ENCODE measurements around the gene FAM98B. TPM values are rescaled to one million over a fixed set of nuclear protein-coding genes. Genes with fewer than 3 reads are reported as not detected.

Gene FAM98B
- total RNA-seq, 1 donor: 9.8 TPM

- no peak for DNase-seq (ENCODE audit: insufficient read length, low spot score, missing footprints)
- Histone ChIP-seq H3K4me2 (ENCODE audit: insufficient read depth, low read length) (no peak overlapping the region), H3K27me3 (ENCODE audit: insufficient read depth, low read length) (no peaks in the 10 kb centered on the region), H3K4me3 (ENCODE audit: insufficient read depth, low read length) (no peak overlapping the region), H3K9me3 (ENCODE audit: low read depth, low read length) (no peaks in the 10 kb centered on the region), H3K27ac (ENCODE audit: low read depth, low read length) (no peak overlapping the region), H2AFZ (ENCODE audit: low read length) (peak overlapping the region; percentile 39), H3K36me3 (ENCODE audit: insufficient read depth, low read length) (no peaks in the 10 kb centered on the region), H3K79me2 (ENCODE audit: insufficient read depth, low read length) (no peaks in the 10 kb centered on the region), H4K20me1 (ENCODE audit: insufficient read depth, low read length) (no peaks in the 10 kb centered on the region), H3K4me1 (ENCODE audit: insufficient read depth, low read length) (peaks cover 21% of the 10 kb centered on the region)
- TF ChIP-seq CTCF (IDR thresholded peaks at IDR 0.05; ENCODE audit: extremely low read depth, low read depth, low read length): no peak
Observed at GRCh38 chr15:38522922-38523321, 69.0 kb downstream of the FAM98B start.

- H3K27me3 ChIP-seq (ENCODE audit: insufficient read depth, low read length): no peaks in the 10 kb centered on the region
- peak overlapping the region; percentile 53 for H2AFZ ChIP-seq (ENCODE audit: low read length)
- H3K4me3 ChIP-seq (ENCODE audit: insufficient read depth, low read length): no peak overlapping the region
- H3K36me3 ChIP-seq (ENCODE audit: insufficient read depth, low read length): no peaks in the 10 kb centered on the region
- H3K27ac ChIP-seq (ENCODE audit: low read depth, low read length): peak overlapping the region; percentile 54
- no peaks in the 10 kb centered on the region for H4K20me1 ChIP-seq (ENCODE audit: insufficient read depth, low read length)
- no peak for DNase-seq (ENCODE audit: insufficient read length, low spot score, missing footprints)
- H3K9me3 ChIP-seq (ENCODE audit: low read depth, low read length): no peaks in the 10 kb centered on the region
- H3K4me1 ChIP-seq (ENCODE audit: insufficient read depth, low read length): peaks cover 30% of the 10 kb centered on the region
- no peaks in the 10 kb centered on the region for H3K79me2 ChIP-seq (ENCODE audit: insufficient read depth, low read length)
- no peak for TF ChIP-seq CTCF (IDR thresholded peaks at IDR 0.05; ENCODE audit: extremely low read depth, low read depth, low read length)
- no peak overlapping the region for H3K4me2 ChIP-seq (ENCODE audit: insufficient read depth, low read length)
Observed at GRCh38 chr15:38524156-38524555, 70.2 kb downstream of the FAM98B start.

- Histone ChIP-seq H3K79me2 (ENCODE audit: insufficient read depth, low read length) (no peaks in the 10 kb centered on the region), H3K36me3 (ENCODE audit: insufficient read depth, low read length) (no peaks in the 10 kb centered on the region), H3K4me2 (ENCODE audit: insufficient read depth, low read length) (no peak overlapping the region), H3K4me1 (ENCODE audit: insufficient read depth, low read length) (peaks cover 33% of the 10 kb centered on the region), H3K4me3 (ENCODE audit: insufficient read depth, low read length) (no peak overlapping the region), H3K27me3 (ENCODE audit: insufficient read depth, low read length) (no peaks in the 10 kb centered on the region), H4K20me1 (ENCODE audit: insufficient read depth, low read length) (no peaks in the 10 kb centered on the region), H3K9me3 (ENCODE audit: low read depth, low read length) (no peaks in the 10 kb centered on the region), H3K27ac (ENCODE audit: low read depth, low read length) (no peak overlapping the region), H2AFZ (ENCODE audit: low read length) (no peak overlapping the region)
- DNase-seq (ENCODE audit: insufficient read length, low spot score, missing footprints): no peak
- no peak for TF ChIP-seq CTCF (IDR thresholded peaks at IDR 0.05; ENCODE audit: extremely low read depth, low read depth, low read length)
Observed at GRCh38 chr15:38525489-38525888, 71.6 kb downstream of the FAM98B start.

GRCh38 chr15:38526158-38526557, 72.2 kb downstream of the FAM98B start:
- Histone ChIP-seq H3K9me3 (ENCODE audit: low read depth, low read length) (no peaks in the 10 kb centered on the region), H3K4me1 (ENCODE audit: insufficient read depth, low read length) (peaks cover 39% of the 10 kb centered on the region), H4K20me1 (ENCODE audit: insufficient read depth, low read length) (no peaks in the 10 kb centered on the region), H3K4me2 (ENCODE audit: insufficient read depth, low read length) (no peak overlapping the region), H3K27ac (ENCODE audit: low read depth, low read length) (no peak overlapping the region), H3K36me3 (ENCODE audit: insufficient read depth, low read length) (no peaks in the 10 kb centered on the region), H3K79me2 (ENCODE audit: insufficient read depth, low read length) (no peaks in the 10 kb centered on the region), H3K27me3 (ENCODE audit: insufficient read depth, low read length) (no peaks in the 10 kb centered on the region), H3K4me3 (ENCODE audit: insufficient read depth, low read length) (no peak overlapping the region), H2AFZ (ENCODE audit: low read length) (no peak overlapping the region)
- no peak for DNase-seq (ENCODE audit: insufficient read length, low spot score, missing footprints)
- no peak for TF ChIP-seq CTCF (IDR thresholded peaks at IDR 0.05; ENCODE audit: extremely low read depth, low read depth, low read length)
